Cardiac muscle cell (in vitro differentiated cells and primary cell): ENCODE measurements around the gene PLCXD3. TPM values are rescaled to one million over a fixed set of nuclear protein-coding genes. Genes with fewer than 3 reads are reported as not detected.

ENCODE experiments used
- DNase-seq, 2 donors: peaks; one replicate each; pipeline versions ENCODE4 v3.0.0 to v3.0.0-alpha.2; 2010 to 2017; ENCODE audit warnings: low read depth in 1 of 2, low spot score in 1 of 2
- H3K27ac ChIP-seq: fragments of 200-600 bp; sonication (generic); 2 replicates; pipeline ENCODE4 v1.5.1; 2016
- H3K27me3 ChIP-seq: fragments of 200-600 bp; sonication (generic); 2 replicates; pipeline ENCODE4 v1.6.0; 2016; ENCODE audit warnings: control low read depth
- H3K36me3 ChIP-seq: fragments of 200-600 bp; sonication (generic); 2 replicates; pipeline ENCODE4 v1.5.1; 2016; ENCODE audit warnings: control low read depth
- H3K4me1 ChIP-seq: fragments of 200-600 bp; sonication (generic); 2 replicates; pipeline ENCODE4 v1.8.1; 2017; ENCODE audit warnings: low read depth, mild to moderate bottlenecking, mixed run types
- H3K4me3 ChIP-seq: fragments of 200-600 bp; sonication (generic); 2 replicates; pipeline ENCODE4 v1.5.1; 2016; ENCODE audit warnings: mild to moderate bottlenecking
- H3K9me3 ChIP-seq: fragments of 200-600 bp; sonication (generic); 2 replicates; pipeline ENCODE4 v1.5.1; 2017; ENCODE audit warnings: low read depth, mild to moderate bottlenecking, control low read depth
- polyA plus RNA-seq: library from polyadenylated mRNA; unstranded; fragments of >200 nt; fragmentation: Nextera tagmentation; extraction: Ambion mirVana; gene quantifications from 2 replicates; pipeline ENCODE4 v1.2.1, GENCODE V29; 2016
- total RNA-seq: library from RNA; depleted of rRNA; stranded (reverse); fragments of >200 nt; gene quantifications from 2 replicates; pipeline ENCODE4 v1.2.3, GENCODE V29; 2016
- TF ChIP-seq, protein P1 (sequence below): IDR thresholded peaks from 2 replicates; pipeline ENCODE4 v1.5.1; 2012; ENCODE audit warnings: low read depth, mild to moderate bottlenecking, low read length

PLCXD3 gene
- total and polyA plus RNA-seq, 2 experiments from 2014 or later: 7.9 to 58.6 TPM

DNA sequence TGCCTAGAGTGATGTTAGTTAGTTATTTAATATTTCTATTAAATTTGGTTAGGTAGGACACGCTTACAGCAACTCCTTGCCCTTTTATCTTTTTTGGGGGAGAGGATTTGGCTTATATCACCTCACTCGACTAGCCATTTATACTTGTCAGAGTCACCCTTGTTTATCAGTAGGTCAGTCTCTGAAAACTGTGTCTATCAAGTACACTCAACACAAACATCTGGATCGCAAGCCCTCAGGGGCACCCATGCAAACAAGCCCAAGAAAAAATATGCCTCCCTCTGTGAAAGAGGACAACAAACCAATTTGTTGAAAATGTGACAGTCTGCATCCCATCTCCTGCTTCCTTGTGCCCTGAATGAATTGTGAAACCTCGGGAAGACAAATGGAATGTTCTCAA lies 139.9 kb downstream of the PLCXD3 start:
- TF ChIP-seq, protein P1, sequence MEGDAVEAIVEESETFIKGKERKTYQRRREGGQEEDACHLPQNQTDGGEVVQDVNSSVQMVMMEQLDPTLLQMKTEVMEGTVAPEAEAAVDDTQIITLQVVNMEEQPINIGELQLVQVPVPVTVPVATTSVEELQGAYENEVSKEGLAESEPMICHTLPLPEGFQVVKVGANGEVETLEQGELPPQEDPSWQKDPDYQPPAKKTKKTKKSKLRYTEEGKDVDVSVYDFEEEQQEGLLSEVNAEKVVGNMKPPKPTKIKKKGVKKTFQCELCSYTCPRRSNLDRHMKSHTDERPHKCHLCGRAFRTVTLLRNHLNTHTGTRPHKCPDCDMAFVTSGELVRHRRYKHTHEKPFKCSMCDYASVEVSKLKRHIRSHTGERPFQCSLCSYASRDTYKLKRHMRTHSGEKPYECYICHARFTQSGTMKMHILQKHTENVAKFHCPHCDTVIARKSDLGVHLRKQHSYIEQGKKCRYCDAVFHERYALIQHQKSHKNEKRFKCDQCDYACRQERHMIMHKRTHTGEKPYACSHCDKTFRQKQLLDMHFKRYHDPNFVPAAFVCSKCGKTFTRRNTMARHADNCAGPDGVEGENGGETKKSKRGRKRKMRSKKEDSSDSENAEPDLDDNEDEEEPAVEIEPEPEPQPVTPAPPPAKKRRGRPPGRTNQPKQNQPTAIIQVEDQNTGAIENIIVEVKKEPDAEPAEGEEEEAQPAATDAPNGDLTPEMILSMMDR: no peak
- Histone ChIP-seq H3K27me3 (no peaks in the 10 kb centered on the region), H3K4me3 (no peak overlapping the region), H3K27ac (peak overlapping the region; percentile 91), H3K4me1 (peaks cover 36% of the 10 kb centered on the region), H3K9me3 (no peaks in the 10 kb centered on the region), H3K36me3 (no peaks in the 10 kb centered on the region)
- peak in 1 of 2 donors; percentile 33 for DNase-seq

DNA sequence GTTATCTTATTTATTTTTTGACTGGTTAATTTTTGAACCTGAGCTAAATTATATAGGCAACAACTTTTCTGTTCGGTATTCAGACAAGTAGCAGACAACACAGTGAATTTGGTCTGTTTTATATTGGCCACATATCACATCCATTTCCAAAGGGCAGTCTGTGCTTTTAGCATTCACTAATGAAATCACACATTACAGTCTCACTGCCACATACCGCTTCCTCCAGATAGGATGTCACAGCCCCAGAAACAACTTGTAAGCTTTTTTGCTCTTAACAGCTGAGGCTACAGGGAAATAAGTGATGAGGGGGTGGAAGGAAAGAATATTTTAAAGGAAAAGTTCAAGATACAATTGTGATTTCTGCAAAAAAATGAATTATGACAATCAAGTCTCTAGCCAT lies 140.6 kb downstream of the PLCXD3 start:
- Histone ChIP-seq H3K4me1 (peaks cover 43% of the 10 kb centered on the region), H3K9me3 (no peaks in the 10 kb centered on the region), H3K27ac (peak overlapping the region; percentile 91), H3K27me3 (no peaks in the 10 kb centered on the region), H3K36me3 (no peaks in the 10 kb centered on the region), H3K4me3 (no peak overlapping the region)
- DNase-seq: peak in 1 of 2 donors; percentile 8
- TF ChIP-seq, protein P1: no peak

DNA sequence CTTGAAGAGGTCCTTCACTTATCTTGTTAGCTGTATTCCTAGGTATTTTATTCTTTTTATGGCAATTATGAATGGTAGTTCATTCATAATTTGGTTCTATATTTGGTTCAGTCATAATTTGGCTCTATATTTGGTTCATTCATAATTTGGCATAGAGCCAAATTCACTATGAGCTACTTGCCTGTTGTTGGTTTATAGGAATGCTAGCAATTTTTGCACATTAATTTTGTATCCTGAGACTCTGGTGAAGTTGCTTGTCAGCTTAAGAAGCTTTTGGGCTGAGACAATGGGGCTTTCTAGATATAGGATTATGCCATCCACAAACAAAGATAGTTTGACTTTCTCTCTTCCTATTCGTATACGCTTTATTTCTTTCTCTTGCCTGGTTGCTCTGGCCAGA lies 142.2 kb downstream of the PLCXD3 start:
- TF ChIP-seq, protein P1: no peak
- Histone ChIP-seq H3K27ac (peak overlapping the region; percentile 14), H3K36me3 (no peaks in the 10 kb centered on the region), H3K4me3 (no peak overlapping the region), H3K27me3 (no peaks in the 10 kb centered on the region), H3K4me1 (peaks cover 50% of the 10 kb centered on the region), H3K9me3 (no peaks in the 10 kb centered on the region)
- DNase-seq: peak in 1 of 2 donors; percentile 64

DNA sequence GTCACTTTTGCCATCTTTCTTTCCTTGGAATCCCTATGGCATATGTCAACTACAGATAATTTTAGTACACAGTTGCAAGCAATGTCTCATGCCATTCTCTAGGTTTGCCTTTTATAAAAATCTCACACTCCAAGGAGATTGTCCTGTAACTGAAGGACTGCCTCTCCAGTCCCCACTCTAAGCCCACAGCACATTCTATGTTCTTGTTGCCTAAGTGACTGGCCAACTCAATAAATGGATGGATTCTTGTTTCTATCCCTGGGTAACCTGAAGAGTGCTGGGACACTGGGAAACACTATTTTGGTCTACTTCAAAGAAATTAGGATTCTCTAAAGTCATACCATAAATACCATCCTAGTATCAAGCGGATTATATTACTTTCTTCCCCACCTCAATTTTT lies 145.0 kb downstream of the PLCXD3 start:
- no peaks in the 10 kb centered on the region for H3K36me3 ChIP-seq
- H3K27ac ChIP-seq: peak overlapping the region; percentile 58
- no peak for DNase-seq
- peaks cover 39% of the 10 kb centered on the region for H3K4me1 ChIP-seq
- H3K9me3 ChIP-seq: no peaks in the 10 kb centered on the region
- no peaks in the 10 kb centered on the region for H3K27me3 ChIP-seq
- no peak overlapping the region for H3K4me3 ChIP-seq
- TF ChIP-seq, protein P1: no peak

DNA sequence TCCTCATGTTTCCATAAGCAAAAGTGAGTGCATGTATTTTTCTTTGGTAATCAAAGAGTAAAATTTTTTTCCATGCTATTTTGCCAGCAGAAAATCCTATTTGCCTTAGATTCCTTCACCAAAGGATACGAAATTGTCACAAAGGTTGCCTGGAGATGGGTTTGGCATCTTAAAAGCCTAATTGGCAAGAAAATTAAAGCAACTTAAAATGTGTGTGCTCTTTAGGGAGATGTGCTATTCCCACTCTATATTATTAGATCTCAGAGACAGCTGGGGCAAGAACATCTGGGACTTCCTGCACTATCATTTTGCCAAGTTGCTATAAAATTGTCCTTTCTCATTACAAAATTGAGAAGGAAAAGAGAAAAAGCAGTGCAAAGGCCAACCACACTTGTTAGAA lies 146.1 kb downstream of the PLCXD3 start:
- TF ChIP-seq, protein P1: no peak
- peak overlapping the region; percentile 58 for H3K27ac ChIP-seq
- H3K4me3 ChIP-seq: no peak overlapping the region
- no peaks in the 10 kb centered on the region for H3K36me3 ChIP-seq
- no peaks in the 10 kb centered on the region for H3K9me3 ChIP-seq
- DNase-seq: no peak
- H3K27me3 ChIP-seq: no peaks in the 10 kb centered on the region
- H3K4me1 ChIP-seq: peaks cover 29% of the 10 kb centered on the region

DNA sequence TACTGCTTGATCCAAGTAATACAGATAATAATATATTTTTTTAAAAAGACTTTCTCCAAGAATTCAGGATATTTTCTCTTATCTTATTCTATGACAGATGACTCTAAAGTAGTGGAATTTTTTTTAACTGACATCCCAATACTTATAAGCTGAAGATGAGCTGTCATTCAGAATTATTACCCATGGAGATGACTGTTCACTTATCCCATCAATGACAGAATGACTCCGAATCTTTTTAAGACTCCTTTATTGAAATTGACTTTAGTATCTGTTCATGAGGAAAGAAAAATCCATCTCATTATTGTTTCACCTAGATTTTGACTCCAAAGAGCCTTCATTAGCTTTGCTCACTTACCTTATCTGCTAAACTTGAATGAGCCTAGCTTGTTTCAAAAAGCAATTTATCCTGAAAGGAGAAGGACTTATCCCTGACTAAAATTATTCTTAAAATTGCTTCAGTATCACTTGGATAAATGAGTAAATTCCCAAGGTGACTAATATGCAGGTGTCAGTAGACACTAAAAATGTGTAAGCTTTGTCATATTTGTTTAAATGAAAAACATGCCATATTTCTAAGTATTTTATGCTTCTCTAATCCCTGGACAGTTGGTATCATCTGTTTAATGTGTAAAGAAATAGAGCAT lies 146.9 kb downstream of the PLCXD3 start:
- no peak for DNase-seq
- no peaks in the 10 kb centered on the region for H3K27me3 ChIP-seq
- H3K27ac ChIP-seq: peak overlapping the region; percentile 58
- H3K9me3 ChIP-seq: no peaks in the 10 kb centered on the region
- H3K36me3 ChIP-seq: no peaks in the 10 kb centered on the region
- H3K4me1 ChIP-seq: peaks cover 29% of the 10 kb centered on the region
- no peak overlapping the region for H3K4me3 ChIP-seq
- TF ChIP-seq, protein P1: no peak
